HG03175 (cell line): ENCODE measurements around the gene P2RY2.
"Not testable (repeated sequence)": the region's sequence is repeated elsewhere in the genome, so short reads cannot be mapped to it uniquely, and the experiment has no call there.

ENCODE experiments used
- ATAC-seq: cut with Tn5 transposase; IDR thresholded peaks from one replicate; pipeline ENCODE4 v1.9.1; 2021; ENCODE audit warnings: mild to moderate bottlenecking, moderate library complexity; ENCODE audit not compliant: unreplicated experiment

Gene P2RY2

DNA sequence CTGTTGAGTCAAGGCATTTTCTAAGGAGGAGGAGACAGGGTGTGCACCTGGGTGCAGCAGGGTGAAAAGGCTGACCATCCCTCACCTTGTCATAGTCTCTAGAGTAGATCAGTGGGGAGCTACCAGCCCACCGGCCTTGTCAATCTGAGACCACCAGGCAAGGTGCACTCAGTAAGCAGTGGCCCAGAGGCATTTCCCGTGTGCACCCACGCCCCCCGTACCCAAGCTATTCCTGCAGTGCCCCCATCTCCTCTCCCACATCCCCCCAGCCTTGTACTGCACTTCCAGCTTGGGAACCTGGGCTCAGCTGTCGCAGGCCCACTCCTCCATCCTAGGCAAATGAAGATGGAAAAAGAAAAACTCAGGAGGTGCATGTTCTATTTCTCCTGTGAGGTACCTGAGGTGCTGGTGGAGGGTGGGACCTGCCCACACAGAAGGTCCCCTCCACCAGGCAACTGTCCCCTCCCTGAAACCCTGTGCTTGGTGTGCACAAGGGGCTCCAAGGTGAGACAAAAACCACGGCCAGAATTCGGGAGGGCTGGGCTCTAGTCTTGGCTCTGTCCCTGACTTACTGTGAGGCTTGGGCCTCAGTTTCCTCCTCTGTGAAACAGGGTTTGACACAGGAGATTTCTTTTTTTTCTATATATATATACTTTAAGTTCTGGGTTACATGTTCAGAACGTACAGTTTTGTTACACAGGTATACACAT lies 8.4 kb downstream of the P2RY2 start:
- ATAC-seq: no peak

- ATAC-seq: no peak
These were observed 9.6 kb downstream of the P2RY2 start for GRCh38 chr11:73227571-73228211.

DNA sequence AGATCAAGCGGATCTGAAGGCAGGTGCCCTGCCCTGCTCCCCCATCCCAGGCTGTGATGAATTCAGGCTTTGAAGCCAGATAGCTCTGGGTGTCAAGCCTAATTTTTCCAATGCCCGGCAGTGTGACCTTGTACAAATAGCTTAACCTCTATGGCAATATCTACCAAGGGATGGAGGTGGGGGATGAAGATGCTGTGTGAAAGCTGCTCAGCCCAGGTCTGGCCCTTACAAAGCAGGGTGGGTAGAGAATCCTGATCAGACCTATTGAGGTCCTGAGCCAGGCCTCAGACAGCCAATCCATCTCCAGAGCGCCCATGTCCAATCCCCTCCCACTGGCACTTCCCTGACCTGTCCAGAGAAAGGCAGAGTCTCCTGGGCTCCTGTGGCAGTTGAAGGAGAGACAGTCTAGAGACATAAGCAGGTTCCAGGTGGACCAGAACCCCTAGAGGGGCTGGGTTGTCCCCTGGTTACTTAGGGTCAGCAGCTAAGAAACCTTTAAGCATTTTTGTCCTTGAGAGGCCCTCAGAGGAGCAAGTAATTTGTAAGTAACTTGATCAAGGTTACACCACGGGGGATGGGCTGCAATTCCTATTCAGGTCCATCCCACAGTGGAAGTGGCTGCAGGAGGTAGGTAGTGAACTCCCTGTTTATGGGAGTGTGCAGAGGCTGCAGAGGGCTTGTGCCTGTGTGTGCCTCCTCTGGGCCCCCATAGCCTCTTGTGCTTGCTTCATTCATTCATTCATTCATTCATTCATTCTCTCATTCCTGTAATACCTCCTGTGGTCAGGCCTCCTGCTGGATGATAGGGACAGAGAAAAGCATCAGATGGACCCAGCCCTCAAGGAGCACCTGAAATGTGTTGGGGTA lies 10.4 kb downstream of the P2RY2 start:
- no peak for ATAC-seq

DNA sequence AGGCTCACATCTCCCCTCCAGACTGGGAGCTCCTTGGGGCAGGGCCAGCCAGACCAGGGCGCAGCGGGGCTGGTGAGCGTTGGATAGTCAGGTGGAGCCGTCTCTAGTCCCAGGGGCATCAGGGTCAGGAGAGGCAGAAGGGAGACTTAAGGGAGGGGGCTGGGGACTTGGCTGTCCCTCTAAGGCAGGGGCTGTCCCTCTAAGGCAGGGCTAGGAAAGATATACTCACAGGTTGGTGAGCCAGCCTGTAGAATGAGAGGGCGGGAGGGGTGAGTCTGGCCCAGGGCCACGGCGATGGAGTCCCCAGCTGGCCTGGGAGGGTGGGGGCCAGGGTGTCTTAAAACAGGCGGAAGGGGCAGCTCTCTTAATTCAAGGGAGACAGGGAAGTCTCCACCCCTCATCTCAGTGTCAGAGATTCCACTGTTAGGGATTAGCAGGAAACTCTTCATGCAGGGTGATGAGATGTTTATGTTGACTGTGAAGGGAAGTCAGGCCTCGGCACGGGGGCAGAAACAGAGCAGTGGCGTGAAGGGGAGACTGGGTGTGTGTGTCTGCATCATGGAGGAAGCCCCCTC lies 11.3 kb downstream of the P2RY2 start:
- no peak for ATAC-seq

- ATAC-seq: no peak
These were observed 12.1 kb downstream of the P2RY2 start for GRCh38 chr11:73229896-73230875.

DNA sequence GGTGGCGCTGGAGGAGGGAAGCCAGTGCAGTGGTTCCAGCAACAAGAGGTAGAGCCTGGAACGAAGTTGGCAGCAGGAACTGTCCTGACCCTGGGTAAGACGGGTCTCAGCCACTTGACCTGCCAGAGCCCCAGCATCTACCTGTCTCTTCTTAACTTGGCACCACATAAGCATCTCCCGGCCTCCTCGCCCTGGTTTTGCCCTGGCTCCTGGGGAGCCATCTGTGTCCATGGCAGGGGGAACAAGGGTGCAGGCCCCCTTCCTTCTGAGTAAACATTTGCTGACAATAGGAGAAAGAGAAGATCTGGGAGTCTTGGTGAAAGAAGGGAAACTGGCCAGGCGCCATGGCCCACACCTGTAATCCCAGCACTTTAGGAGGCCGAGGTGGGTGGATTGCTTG lies 12.8 kb downstream of the P2RY2 start:
- ATAC-seq: no peak

- ATAC-seq: not testable (repeated sequence)
These were observed 14.4 kb downstream of the P2RY2 start for GRCh38 chr11:73232487-73232886.

DNA sequence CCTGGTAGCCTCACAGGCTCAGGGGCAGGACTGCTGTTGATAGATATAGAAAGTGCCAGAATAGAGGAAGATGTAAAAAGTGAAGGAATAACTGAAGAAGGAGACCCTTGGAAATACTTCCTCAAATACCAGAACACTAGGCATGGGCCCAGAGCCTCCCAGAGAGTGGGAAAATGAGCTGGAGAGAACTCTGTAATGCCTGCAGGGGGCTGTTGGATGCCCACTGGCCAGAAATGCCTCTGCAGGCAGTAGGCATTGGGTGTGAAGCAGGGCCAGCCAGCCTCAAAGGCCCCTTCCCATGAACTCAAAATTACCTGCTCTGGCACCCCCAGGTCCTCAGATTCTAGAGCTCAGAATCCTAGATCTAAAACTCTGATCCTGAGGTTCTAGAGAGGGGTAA lies 15.1 kb downstream of the P2RY2 start:
- no peak for ATAC-seq

DNA sequence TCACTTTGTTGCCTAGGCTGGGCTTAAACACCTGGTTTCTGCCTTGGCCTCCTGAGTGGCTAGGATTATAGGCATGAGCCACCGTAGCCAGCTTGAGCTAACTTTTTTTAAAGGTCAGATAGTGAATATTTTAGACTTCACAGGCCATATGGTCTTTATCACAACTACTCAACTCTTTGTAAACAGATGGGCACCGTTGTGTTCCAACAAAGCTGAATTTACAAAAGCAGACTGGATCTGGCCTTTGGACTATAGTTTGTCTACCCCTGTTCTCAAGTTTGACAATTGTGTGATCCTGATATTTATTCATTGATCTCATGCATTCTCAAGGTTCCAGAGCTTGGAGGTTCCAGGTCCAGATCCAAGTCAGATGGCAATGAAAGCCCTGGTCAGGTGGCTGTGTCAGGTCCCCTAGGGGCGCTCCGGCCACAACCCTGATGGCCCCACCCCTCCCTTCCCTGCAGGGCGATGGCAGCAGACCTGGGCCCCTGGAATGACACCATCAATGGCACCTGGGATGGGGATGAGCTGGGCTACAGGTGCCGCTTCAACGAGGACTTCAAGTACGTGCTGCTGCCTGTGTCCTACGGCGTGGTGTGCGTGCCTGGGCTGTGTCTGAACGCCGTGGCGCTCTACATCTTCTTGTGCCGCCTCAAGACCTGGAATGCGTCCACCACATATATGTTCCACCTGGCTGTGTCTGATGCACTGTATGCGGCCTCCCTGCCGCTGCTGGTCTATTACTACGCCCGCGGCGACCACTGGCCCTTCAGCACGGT lies 15.8 kb downstream of the P2RY2 start:
- no peak for ATAC-seq

DNA sequence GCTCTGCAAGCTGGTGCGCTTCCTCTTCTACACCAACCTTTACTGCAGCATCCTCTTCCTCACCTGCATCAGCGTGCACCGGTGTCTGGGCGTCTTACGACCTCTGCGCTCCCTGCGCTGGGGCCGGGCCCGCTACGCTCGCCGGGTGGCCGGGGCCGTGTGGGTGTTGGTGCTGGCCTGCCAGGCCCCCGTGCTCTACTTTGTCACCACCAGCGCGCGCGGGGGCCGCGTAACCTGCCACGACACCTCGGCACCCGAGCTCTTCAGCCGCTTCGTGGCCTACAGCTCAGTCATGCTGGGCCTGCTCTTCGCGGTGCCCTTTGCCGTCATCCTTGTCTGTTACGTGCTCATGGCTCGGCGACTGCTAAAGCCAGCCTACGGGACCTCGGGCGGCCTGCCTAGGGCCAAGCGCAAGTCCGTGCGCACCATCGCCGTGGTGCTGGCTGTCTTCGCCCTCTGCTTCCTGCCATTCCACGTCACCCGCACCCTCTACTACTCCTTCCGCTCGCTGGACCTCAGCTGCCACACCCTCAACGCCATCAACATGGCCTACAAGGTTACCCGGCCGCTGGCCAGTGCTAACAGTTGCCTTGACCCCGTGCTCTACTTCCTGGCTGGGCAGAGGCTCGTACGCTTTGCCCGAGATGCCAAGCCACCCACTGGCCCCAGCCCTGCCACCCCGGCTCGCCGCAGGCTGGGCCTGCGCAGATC lies 16.5 kb downstream of the P2RY2 start:
- ATAC-seq: no peak

DNA sequence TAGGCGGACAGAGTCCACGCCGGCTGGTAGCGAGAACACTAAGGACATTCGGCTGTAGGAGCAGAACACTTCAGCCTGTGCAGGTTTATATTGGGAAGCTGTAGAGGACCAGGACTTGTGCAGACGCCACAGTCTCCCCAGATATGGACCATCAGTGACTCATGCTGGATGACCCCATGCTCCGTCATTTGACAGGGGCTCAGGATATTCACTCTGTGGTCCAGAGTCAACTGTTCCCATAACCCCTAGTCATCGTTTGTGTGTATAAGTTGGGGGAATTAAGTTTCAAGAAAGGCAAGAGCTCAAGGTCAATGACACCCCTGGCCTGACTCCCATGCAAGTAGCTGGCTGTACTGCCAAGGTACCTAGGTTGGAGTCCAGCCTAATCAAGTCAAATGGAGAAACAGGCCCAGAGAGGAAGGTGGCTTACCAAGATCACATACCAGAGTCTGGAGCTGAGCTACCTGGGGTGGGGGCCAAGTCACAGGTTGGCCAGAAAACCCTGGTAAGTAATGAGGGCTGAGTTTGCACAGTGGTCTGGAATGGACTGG lies 17.2 kb downstream of the P2RY2 start:
- ATAC-seq: no peak

DNA sequence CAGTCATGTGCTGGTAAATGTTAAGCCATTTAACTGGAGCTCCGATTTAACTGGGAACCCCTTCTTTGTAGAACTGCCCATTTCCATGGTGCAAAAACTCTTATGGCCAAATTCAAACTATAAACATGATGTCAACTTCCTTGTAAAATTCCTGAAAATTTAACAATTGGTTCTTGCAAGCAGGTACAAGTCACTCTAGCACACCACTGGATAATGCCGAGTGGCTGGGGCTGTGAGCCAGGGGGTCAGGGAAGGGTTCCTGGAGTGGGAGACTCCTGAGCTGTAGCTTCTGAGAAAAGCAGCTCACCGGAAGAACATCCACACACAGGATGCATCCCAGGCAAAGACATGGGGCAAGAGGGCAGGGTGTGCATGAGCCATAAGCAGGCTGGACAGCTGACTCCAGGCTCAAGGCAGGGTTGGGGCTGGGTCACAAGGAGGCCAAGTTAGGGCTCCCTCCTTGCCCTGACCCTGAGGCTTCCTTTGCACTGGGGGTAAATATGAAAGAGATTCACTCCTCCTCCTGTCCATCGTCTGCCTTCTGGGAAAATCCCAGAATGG lies 18.2 kb downstream of the P2RY2 start:
- ATAC-seq: no peak

DNA sequence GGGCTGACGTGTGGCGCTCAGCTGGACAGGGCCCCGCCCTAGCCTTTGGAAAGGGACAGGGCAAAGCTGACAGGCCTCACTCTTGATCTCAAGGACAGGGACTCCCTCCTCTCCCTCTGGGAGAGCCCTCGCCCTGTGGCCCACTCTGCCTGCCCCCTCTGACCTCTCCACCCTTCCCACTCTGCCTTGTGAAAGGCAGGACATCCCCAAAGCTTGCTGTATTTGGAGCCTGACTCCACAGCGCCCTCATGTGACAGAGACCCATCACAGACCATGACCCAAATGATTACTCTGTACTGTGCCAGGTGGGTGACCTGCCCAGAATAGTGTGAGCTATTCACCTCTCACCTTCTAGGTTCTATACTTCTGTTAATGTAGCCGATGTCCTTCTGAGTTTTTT lies 18.8 kb downstream of the P2RY2 start:
- ATAC-seq: no peak

DNA sequence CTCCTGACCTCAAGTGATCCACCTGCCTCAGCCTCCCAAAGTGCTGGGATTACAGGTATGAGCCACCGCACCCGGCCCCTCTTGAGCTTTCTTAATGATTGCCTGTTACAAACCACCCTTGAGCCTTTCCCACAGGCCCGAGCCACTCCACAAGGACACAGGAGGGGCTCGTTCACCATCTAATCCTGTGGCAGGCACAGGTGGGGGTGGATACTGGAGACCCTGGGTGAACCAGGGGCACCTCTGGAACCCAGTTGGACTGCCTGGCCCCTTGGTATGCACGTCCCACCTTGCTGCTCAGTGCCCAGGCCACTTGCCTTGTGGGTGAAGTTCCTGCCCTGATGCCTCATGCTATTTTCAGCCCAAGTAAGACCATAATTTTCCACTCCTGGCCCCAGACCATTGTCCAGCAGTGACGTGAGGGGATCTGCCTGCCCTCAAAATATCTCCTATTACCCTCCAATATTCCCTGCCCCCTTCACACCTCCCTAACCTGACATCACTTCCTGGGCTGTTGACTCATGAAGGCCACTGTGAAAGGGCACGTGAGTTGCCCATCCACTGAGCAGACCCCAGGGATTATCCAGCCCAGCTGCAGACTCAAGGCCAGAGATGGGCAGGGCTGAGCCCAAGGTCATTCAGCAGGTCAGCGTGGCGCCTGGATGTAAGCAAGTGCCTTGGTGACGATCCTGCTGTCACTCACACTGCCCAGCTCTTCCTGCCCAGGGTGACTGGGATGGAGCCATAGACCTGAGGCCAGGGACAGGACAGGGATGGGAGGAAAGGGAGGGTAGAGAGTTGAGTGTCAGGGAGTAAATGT lies 19.6 kb downstream of the P2RY2 start:
- ATAC-seq: no peak

GRCh38 chr11:73239111-73239521 lies 21.0 kb downstream of the P2RY2 start:
- ATAC-seq: no peak

DNA sequence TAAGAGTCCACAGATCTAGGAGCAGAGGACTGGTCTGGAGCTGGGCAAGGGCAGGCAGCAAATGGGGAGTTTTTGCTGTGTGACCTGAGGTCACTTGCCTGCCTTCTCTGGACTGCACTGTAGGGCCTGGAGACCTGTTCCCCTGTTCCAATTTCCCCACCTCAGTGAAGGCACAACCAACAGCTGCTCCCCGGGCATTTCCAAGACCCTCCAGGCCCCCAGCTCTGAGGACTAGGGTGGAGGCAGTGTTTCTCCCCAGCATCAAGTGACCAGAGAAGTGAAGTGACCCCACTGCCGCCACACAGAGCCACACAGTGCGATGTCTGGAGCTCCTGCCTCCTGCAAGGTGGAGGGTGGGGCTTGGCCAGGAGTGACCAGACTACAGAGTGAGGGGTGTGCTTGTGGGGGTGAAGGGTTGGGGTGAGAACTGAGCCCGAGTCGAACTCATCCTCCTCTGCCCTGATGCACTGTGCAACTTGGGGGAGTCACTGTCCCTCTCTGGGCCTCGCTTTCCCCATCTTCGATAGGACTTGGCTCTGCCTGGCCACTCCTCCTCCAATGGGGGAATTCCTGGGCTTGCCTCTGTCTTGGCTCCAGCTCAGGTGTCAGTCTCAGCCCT lies 21.6 kb downstream of the P2RY2 start:
- no peak for ATAC-seq

DNA sequence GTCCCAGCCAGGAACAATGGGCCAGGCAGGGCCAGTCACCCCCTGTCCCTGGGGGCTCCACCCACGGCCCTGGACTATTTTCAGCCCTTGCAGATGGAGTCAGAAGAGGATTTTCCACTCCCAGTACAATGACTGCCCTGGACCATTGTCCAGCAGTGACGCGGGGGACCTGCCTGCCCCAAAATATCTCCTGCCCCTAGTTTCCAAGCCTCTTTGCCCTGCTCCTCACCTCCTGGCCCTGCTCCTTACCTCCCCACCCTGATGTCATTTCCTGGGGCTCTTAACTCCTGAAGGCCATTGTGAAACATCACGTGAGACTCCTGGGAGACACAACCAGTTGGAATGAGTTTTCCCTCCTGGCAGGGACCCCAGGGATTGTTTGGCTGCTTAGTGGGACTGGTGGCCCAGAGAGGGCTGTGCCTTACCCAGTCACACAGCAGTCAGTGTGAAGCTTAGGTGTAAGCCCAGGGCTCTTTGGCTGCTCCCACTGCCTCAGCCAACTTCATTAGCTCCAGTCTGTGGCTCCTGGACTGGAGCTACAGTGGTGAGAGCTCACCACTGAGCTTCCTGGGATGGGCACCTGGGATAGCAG lies 22.2 kb downstream of the P2RY2 start:
- ATAC-seq: no peak
